ENCODE data around the gene FHIP1B.

DNA sequence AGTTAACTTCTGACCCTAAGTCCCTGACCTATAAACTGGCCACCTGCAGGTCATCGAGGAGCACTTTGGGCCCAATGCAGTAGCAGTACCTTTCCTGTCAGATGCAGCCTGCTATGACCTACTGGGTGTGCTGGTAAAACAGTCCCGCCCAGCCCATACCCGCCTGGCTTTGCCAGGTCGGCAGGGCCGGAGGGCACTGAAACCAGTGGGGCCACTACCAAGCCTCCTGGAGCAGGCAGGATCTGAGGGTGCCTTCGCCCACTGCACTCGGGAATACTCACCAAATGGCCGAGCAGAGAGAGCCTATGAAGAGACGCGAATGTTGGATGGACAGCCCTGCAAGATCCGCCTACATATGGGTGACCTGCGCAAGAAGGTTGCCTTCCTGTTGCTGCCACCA, 24.6 kb downstream of the FHIP1B start:
- TF ChIP-seq, protein P1, sequence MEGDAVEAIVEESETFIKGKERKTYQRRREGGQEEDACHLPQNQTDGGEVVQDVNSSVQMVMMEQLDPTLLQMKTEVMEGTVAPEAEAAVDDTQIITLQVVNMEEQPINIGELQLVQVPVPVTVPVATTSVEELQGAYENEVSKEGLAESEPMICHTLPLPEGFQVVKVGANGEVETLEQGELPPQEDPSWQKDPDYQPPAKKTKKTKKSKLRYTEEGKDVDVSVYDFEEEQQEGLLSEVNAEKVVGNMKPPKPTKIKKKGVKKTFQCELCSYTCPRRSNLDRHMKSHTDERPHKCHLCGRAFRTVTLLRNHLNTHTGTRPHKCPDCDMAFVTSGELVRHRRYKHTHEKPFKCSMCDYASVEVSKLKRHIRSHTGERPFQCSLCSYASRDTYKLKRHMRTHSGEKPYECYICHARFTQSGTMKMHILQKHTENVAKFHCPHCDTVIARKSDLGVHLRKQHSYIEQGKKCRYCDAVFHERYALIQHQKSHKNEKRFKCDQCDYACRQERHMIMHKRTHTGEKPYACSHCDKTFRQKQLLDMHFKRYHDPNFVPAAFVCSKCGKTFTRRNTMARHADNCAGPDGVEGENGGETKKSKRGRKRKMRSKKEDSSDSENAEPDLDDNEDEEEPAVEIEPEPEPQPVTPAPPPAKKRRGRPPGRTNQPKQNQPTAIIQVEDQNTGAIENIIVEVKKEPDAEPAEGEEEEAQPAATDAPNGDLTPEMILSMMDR (IDR thresholded peaks at IDR 0.05; ENCODE audit: low read depth, low read length, poor library complexity, severe bottlenecking): no peak
- no peak for TF ChIP-seq EZH2phosphoT487 (IDR thresholded peaks at IDR 0.05; ENCODE audit: borderline replicate concordance, low read length)
